Kidney (tissue), 14 donors: Measurements from ENCODE around the gene TPM1. TPM values are rescaled to one million over a fixed set of nuclear protein-coding genes. Genes with fewer than 3 reads are reported as not detected.

Experiments used
- DNase-seq, 5 donors: peaks; one replicate each; pipeline ENCODE4 v3.0.0-alpha.2; 2013 to 2020
- FAIRE-seq: peaks from 2 replicates; lab custom pipeline; 2012; peaks lifted over from hg19 to GRCh38; lab: Jason Lieb, UNC
- H3K27ac ChIP-seq, 2 donors: one replicate each; pipeline ENCODE4 v1.7.0; 2013; ENCODE audit warnings: low read depth in 2 of 2, low read length in 2 of 2, inconsistent platforms in 1 of 2
- H3K27me3 ChIP-seq: one replicate; pipeline ENCODE4 v1.7.1; 2013; ENCODE audit warnings: low read length, inconsistent platforms; ENCODE audit not compliant: control insufficient read depth, insufficient read depth
- H3K36me3 ChIP-seq, 3 donors: one replicate each; pipeline versions ENCODE4 v1.7.0 to v1.7.1; 2013; ENCODE audit warnings: low read length in 3 of 3, control low read depth in 1 of 3, inconsistent platforms in 1 of 3; ENCODE audit not compliant: insufficient read depth in 3 of 3, control insufficient read depth in 2 of 3
- H3K4me1 ChIP-seq, 3 donors: one replicate each; pipeline versions ENCODE4 v1.7.0 to v1.7.1; 2013; ENCODE audit warnings: low read length in 3 of 3, inconsistent platforms in 1 of 3, low read depth in 1 of 3; ENCODE audit not compliant: control insufficient read depth in 2 of 3, insufficient read depth in 2 of 3
- H3K4me3 ChIP-seq, 3 donors: one replicate each; pipeline versions ENCODE4 v1.7.0 to v1.8.1; 2013; ENCODE audit warnings: low read length in 3 of 3, control low read depth in 1 of 3, inconsistent platforms in 1 of 3
- H3K9ac ChIP-seq, 3 donors: one replicate each; pipeline versions ENCODE4 v1.7.0 to v1.7.1; 2013; ENCODE audit warnings: low read length in 3 of 3, control low read depth in 1 of 3, inconsistent platforms in 1 of 3
- H3K9me3 ChIP-seq, 3 donors: one replicate each; pipeline versions ENCODE4 v1.7.0 to v1.7.1; 2013; ENCODE audit warnings: low read length in 3 of 3, control low read depth in 1 of 3, inconsistent platforms in 1 of 3; ENCODE audit not compliant: control insufficient read depth in 2 of 3, insufficient read depth in 1 of 3
- CTCF ChIP-seq: IDR thresholded peaks from 3 replicates; pipeline ENCODE4 v1.5.1; 2012; ENCODE audit warnings: mild to moderate bottlenecking, moderate library complexity, borderline replicate concordance; ENCODE audit not compliant: insufficient read depth; ENCODE audit errors: extremely low read depth
- intact Hi-C: fragments of 100-400 bp; cut with DNase I; formaldehyde crosslinking; loops from one replicate; pipeline ENCODE4 v1.11.1; 2022
- polyA plus RNA-seq: library from polyadenylated mRNA; stranded (reverse); fragments of 350-450 nt; fragmentation: Illumina TruSeq; extraction: RNeasy Lipid Tissue Mini Kit (QIAGEN cat#74804); gene quantifications from one replicate; pipeline ENCODE4 v1.2.3, GENCODE V29; 2014; ENCODE audit warnings: low read depth, low replicate concordance; ENCODE audit not compliant: insufficient read depth
- total RNA-seq: library from RNA; stranded (reverse); fragmentation: NEBNext Ultra II Directional; extraction: Animal tissue kit (Norgen Biotek cat#: 25700); gene quantifications from one replicate; pipeline ENCODE4 v1.2.1, GENCODE V29; 2021
- donor health status: control.
- donor health status: control.
- donor health status: control.
- donor health status: control.
- donor health status: control.
- donor health status: DM: yes; HTN: yes; CAD: no.
- donor health status: Normal renal cell carcinoma (clear cell type).

The TPM1 gene
- total and polyA plus RNA-seq, 2 donors from 2014 or later = 252 to 473 TPM

- no peak overlapping the region for H3K27ac ChIP-seq
- no peak for TF ChIP-seq CTCF
- FAIRE-seq = no peak
Measured at GRCh38 chr15:62998262-62998890, 44.2 kb upstream of the TPM1 start.

GRCh38 chr15:62999178-62999577 lies 43.4 kb upstream of the TPM1 start:
- no peak overlapping the region for H3K9ac ChIP-seq
- no peak for TF ChIP-seq CTCF
- intact Hi-C loops = no loop called here
- no peaks in the 10 kb centered on the region for H3K27me3 ChIP-seq
- H3K9me3 ChIP-seq = no peaks in the 10 kb centered on the region
- no peaks in the 10 kb centered on the region for H3K36me3 ChIP-seq
- H3K27ac ChIP-seq = no peak overlapping the region
- H3K4me3 ChIP-seq = no peak overlapping the region
- FAIRE-seq (no peak), DNase-seq (no peak)
- no peaks in the 10 kb centered on the region for H3K4me1 ChIP-seq

More at GRCh38 chr15:62998262-62998890, 44.2 kb upstream of the TPM1 start:
- intact Hi-C loops = no loop called here
- H3K4me3 ChIP-seq = no peak overlapping the region
- no peak for DNase-seq
- no peaks in the 10 kb centered on the region for H3K4me1 ChIP-seq
- H3K9ac ChIP-seq = no peak overlapping the region
- no peaks in the 10 kb centered on the region for H3K36me3 ChIP-seq
- H3K9me3 ChIP-seq = no peaks in the 10 kb centered on the region
- no peaks in the 10 kb centered on the region for H3K27me3 ChIP-seq

- Histone ChIP-seq H3K36me3 (no peaks in the 10 kb centered on the region), H3K4me3 (no peak overlapping the region), H3K27ac (no peak overlapping the region), H3K4me1 (no peaks in the 10 kb centered on the region), H3K9ac (no peak overlapping the region), H3K9me3 (no peaks in the 10 kb centered on the region), H3K27me3 (no peaks in the 10 kb centered on the region)
- intact Hi-C loops = loop anchor here (10.0 kb wide), 1 partner anchor 55 kb away; no protein-coding TSS in a partner anchor
- DNase-seq (no peak), FAIRE-seq (no peak)
- TF ChIP-seq CTCF = no peak
Measured at GRCh38 chr15:62999923-63000561, 42.5 kb upstream of the TPM1 start.
